HG02973 (cell line): ENCODE data around the gene RPS15.

ENCODE experiments used
- ATAC-seq: cut with Tn5 transposase; IDR thresholded peaks from one replicate; pipeline ENCODE4 v1.9.1; 2021; ENCODE audit warnings: moderate library complexity; ENCODE audit not compliant: unreplicated experiment

Gene RPS15

GRCh38 chr19:1450735-1451731 is 12.8 kb downstream of the RPS15 start:
- no peak for ATAC-seq

GRCh38 chr19:1451916-1452801 is 14.0 kb downstream of the RPS15 start:
- no peak for ATAC-seq

- no peak for ATAC-seq
Observed at GRCh38 chr19:1452802-1453524, 14.8 kb downstream of the RPS15 start.

GRCh38 chr19:1453525-1454364 is 15.5 kb downstream of the RPS15 start:
- no peak for ATAC-seq

GRCh38 chr19:1455002-1455335 is 16.8 kb downstream of the RPS15 start:
- ATAC-seq: no peak

GRCh38 chr19:1455336-1456120 is 17.3 kb downstream of the RPS15 start:
- ATAC-seq: no peak

GRCh38 chr19:1456121-1456900 is 18.1 kb downstream of the RPS15 start:
- no peak for ATAC-seq

GRCh38 chr19:1457031-1457739 is 19.0 kb downstream of the RPS15 start:
- no peak for ATAC-seq

GRCh38 chr19:1457892-1458291 is 19.7 kb downstream of the RPS15 start:
- ATAC-seq: no peak

GRCh38 chr19:1459479-1459878 is 21.3 kb downstream of the RPS15 start:
- no peak for ATAC-seq

GRCh38 chr19:1460033-1460995 is 22.1 kb downstream of the RPS15 start:
- ATAC-seq: no peak

GRCh38 chr19:1461862-1462261 is 23.7 kb downstream of the RPS15 start:
- no peak for ATAC-seq

- no peak for ATAC-seq
Observed at GRCh38 chr19:1465191-1466016, 27.2 kb downstream of the RPS15 start.

GRCh38 chr19:1466018-1466460 is 27.8 kb downstream of the RPS15 start:
- no peak for ATAC-seq

- ATAC-seq: no peak
Observed at GRCh38 chr19:1466461-1467214, 28.4 kb downstream of the RPS15 start.
